T-helper 1 cell treated with Interleukin-12 subunit alpha and Interleukin-12 subunit beta and Interleukin-4 antibody, amounts not matched to agents 30 ng/mL and 1 ng/mL, for 36 hours (primary cell): ENCODE results near the gene KMT2E. TPM values are rescaled to one million over a fixed set of nuclear protein-coding genes. Genes with fewer than 3 reads are reported as not detected.

Source experiments
- intact Hi-C: fragments of 100-400 bp; cut with micrococcal nuclease; formaldehyde crosslinking; loops from one replicate; pipeline ENCODE4 v1.15.1; 2024
- total RNA-seq: library from RNA; stranded (reverse); gene quantifications from 2 replicates; pipeline ENCODE4 v1.2.3, GENCODE V29; 2022

The KMT2E gene
- total RNA-seq, 1 donor from 2014 or later = 125 TPM

- intact Hi-C loops = loop anchor here (5.0 kb wide), 2 partner anchors 42 to 78 kb away; no protein-coding TSS in a partner anchor
Observed at GRCh38 chr7:105060437-105060836, 46.4 kb downstream of the KMT2E start.

DNA sequence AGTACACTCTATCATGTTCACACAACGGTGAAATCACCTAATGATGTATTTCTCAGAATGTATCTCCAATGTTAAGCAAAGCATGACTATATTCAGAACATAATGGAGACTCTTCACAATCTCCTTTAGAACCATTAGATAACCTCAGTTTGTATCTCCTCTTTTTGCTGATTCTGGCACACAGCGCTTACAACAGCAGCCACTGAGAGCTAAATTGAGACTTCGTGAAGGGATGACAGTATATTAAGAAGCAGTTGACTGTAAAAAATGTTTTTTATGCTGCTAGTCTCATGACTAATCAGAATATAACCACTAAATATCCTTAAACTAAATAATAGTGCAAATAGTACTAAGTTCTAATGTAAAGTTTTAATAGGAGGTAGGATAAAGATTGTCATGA lies 46.9 kb downstream of the KMT2E start:
- intact Hi-C loops = loop anchor here (5.0 kb wide), 2 partner anchors 41 to 79 kb away; no protein-coding TSS in a partner anchor

DNA sequence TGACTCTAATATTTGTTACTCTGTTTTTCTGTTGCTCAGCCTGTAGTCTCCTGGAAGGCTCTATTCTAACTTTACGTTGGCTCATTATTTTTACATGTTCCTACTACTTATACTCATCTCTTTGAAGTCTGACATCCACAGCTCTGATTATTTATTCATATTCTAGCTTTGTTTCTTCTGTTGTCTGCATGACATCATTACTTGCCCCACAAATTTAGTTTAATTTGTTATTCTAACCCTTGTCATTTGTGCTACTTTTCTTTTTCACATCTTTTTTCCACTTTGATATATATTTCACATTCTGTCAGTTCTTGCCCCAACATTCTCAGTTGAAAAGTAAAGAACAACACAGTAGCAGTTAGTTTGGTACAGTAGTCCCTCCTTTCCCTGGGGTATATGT lies 51.1 kb downstream of the KMT2E start:
- intact Hi-C loops = loop anchor here (5.0 kb wide), 1 partner anchor 143 kb away; no protein-coding TSS in a partner anchor

DNA sequence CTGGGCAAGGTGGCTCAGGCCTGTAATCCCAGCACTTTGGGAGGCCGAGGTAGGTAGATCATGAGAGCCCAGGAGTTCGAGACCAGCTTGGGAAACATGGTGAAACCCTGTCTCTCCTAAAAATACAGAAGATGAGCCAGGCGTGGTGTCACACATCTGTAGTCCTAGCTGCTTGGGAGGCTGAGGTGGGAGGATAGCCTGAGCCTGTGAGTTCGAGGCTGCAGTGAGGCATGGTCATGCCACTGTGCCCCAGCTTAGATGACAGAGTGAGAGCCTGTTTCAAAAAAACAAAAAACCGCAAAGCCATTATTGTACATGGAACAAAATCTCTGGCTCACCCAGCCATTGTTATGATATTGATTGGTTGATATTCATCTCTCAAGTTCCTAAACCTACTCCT lies 53.7 kb downstream of the KMT2E start:
- intact Hi-C loops = loop anchor here (5.0 kb wide), 1 partner anchor 145 kb away; no protein-coding TSS in a partner anchor

- intact Hi-C loops = loop anchor here (5.0 kb wide), 1 partner anchor 147 kb away; no protein-coding TSS in a partner anchor
Observed at GRCh38 chr7:105068886-105069285, 54.9 kb downstream of the KMT2E start.

DNA sequence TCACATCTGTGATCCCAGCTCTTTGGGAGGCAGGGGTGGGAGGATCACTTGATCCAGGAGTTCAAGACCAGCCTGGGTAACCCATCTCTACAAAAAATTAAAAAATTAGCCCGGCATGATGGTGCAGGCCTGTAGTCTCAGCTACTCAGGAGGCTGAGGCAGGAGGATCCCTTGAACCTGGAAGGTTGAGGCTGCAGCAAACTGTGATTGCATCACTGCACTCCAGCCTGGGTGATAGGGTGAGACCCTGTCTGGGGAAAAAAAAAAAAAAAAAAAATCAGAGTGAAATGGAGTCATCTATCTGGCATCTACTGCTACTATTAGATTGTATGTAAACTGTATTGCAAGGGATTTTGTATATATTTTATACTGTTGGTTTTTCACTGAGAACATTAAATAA lies 59.1 kb downstream of the KMT2E start:
- intact Hi-C loops = no loop called here

DNA sequence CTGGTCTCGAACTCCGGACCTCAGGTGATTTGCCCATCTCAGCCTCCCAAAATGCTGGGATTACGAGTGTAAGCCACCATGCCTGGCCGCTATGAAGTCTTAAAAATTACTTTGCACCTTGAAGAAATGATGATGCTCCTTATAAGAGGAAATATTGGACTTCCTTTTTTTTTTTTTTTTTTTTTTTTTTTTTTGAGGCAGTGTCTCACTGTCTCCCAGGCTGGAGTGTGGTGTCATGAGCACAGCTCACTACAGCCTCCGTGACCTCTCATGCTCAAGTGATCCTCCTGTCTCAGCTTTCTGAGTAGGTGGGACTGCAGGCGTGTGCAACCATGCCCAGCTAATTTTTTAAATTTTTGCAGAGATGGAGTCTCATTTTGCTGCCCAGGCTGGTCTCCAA lies 65.3 kb downstream of the KMT2E start:
- intact Hi-C loops = loop anchor here (5.0 kb wide), 1 partner anchor 33 kb away; no protein-coding TSS in a partner anchor

- intact Hi-C loops = no loop called here
Observed at GRCh38 chr7:105084581-105084980, 70.6 kb downstream of the KMT2E start.

DNA sequence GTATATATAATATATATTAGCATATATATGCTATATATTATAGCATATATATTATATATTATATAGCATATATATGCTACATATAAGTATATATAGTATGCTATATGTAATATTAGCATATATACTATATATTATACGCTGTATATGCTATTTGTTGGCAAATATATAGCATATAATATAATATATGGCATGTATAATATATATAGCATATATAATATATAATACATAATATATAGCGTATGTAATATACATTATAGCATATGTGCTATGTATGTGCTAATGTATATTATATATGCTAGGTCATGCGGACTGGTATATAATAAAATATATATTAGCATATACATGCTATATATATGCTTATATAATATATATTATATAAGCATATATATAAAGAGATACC lies 72.8 kb downstream of the KMT2E start:
- intact Hi-C loops = no loop called here

DNA sequence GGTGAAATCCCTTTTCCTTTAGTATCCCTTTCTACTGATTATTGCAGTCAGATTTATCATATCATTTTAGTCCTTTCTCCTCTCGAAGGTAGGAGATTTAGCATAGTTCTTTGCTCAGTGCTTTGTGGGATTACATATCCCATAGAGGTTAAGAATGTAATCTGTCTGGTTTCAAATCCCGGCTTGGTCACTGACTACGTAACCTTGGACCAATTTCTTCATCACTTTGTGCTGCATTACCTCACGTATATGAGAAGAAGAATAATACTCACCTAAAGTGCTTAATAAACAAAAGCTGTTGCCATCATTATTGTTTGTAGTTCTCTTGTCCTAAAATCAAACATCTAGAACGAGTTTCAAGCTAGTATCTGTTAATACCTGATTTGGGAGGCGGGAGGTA lies 74.0 kb downstream of the KMT2E start:
- intact Hi-C loops = loop anchor here (1.0 kb wide), 1 partner anchor 11 kb away; no protein-coding TSS in a partner anchor

GRCh38 chr7:105088456-105088855 lies 74.5 kb downstream of the KMT2E start:
- intact Hi-C loops = loop anchor here (1.0 kb wide), 1 partner anchor 11 kb away; no protein-coding TSS in a partner anchor

- intact Hi-C loops = loop anchor here (1.0 to 5.0 kb wide), 2 partner anchors 113 to 172 kb away; no protein-coding TSS in a partner anchor
Observed at GRCh38 chr7:105094966-105095365, 81.0 kb downstream of the KMT2E start.

GRCh38 chr7:105096306-105096705 lies 82.3 kb downstream of the KMT2E start:
- intact Hi-C loops = loop anchor here (5.0 kb wide), 1 partner anchor 114 kb away; no protein-coding TSS in a partner anchor

DNA sequence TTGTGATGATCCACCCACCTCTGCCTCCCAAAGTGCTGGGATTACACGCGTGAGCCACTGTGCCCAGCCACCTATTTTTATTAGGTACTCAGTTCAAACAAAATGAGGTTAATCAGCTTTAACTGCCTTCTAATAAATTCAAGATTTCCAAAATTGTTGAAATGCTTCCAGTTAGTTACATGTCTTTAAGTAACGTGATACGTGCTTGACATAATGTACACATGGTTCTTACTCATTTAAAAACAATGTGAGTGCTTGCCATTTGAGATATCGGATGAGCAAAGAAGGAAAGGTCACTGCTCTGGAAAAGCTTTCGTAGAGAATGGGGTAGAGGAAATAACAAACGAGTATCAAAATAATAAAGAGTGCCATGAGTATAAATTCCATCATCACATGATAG lies 83.6 kb downstream of the KMT2E start:
- intact Hi-C loops = loop anchor here (2.0 to 5.0 kb wide), 2 partner anchors 115 to 175 kb away; no protein-coding TSS in a partner anchor

GRCh38 chr7:105098863-105099515 lies 85.0 kb downstream of the KMT2E start:
- intact Hi-C loops = loop anchor here (2.0 to 5.0 kb wide), 2 partner anchors 117 to 176 kb away; no protein-coding TSS in a partner anchor

- intact Hi-C loops = loop anchor here (5.0 kb wide), 2 partner anchors 40 to 485 kb away; no protein-coding TSS in a partner anchor
Observed at GRCh38 chr7:105101864-105102263, 87.9 kb downstream of the KMT2E start.

DNA sequence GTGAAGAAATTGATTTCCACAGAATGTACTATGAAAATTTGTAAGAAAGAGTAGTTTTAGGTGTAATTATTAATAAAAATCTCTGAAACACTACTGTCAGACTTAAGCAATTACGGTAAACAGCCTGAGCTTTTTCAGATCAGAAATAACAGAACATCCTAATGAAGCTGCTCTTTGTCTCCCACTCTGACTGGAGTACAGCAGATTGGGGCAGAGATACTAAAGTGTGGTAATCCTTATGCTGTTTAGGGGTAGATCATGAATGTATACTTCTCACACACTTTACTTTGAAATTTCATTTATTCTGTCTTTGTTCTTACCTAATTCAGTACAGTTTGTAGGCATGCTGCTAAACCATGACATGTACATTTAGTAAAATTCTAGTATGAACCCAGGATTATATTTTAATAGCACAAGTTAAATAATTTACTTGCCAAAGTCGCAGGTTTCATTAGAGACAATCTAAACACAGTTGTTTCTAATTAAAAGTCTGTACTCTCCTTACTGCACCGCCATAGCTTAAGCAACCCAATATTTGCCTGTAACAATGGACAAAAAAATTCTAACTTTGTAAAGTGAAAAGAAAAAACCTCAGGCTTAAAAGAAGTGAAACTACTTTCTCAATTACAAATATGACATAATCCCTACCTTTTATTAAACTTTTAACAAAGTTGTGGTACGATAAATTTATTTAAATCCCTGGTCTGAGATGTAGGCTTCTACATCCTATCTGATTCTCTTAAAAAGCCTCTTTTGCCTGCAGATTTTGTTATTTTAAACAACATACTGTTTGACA lies 88.8 kb downstream of the KMT2E start:
- intact Hi-C loops = loop anchor here (5.0 kb wide), 2 partner anchors 40 to 485 kb away; no protein-coding TSS in a partner anchor

GRCh38 chr7:105105579-105105978 lies 91.6 kb downstream of the KMT2E start:
- intact Hi-C loops = no loop called here

DNA sequence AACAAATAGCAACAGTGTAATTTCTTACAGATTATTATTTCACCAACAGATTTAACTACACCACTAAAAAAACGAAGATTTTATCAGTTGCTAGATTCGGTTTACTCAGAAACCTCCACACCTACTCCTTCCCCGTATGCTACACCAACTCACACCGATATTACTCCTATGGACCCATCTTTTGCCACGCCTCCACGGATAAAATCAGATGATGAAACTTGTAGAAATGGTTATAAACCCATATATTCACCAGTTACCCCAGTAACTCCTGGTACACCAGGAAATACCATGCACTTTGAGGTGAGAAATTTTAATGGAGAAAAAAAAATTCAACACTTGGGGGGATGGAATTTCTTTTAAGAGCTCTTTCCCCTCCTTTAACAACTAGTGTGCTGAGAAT lies 92.5 kb downstream of the KMT2E start:
- intact Hi-C loops = no loop called here

- intact Hi-C loops = no loop called here
Observed at GRCh38 chr7:105107458-105107857, 93.5 kb downstream of the KMT2E start.
